Hematopoietic multipotent progenitor cell treated with erythropoietin and hydrocortisone succinate and interleukin-3 and kit ligand, for 8 days (in vitro differentiated cells): ENCODE data around the gene TMEM161B.
"Not testable (repeated sequence)": the region's sequence is repeated elsewhere in the genome, so short reads cannot be mapped to it uniquely, and the experiment has no call there.

Experiments used
- DNase-seq: peaks from one replicate; pipeline ENCODE4 v3.0.0-alpha.2; 2015

The TMEM161B gene

GRCh38 chr5:88248743-88249540 is 19.7 kb downstream of the TMEM161B start:
- DNase-seq, result no peak

- no peak for DNase-seq
Observed at GRCh38 chr5:88248094-88248493, 20.6 kb downstream of the TMEM161B start.

GRCh38 chr5:88245893-88246244 is 22.8 kb downstream of the TMEM161B start:
- no peak for DNase-seq

- no peak for DNase-seq
Observed at GRCh38 chr5:88245241-88245892, 23.3 kb downstream of the TMEM161B start.

- DNase-seq, result no peak
Observed at GRCh38 chr5:88244686-88245085, 24.0 kb downstream of the TMEM161B start.

- DNase-seq, result peak; percentile 17
Observed at GRCh38 chr5:88243493-88243892, 25.2 kb downstream of the TMEM161B start.

GRCh38 chr5:88238732-88239131 is 29.9 kb downstream of the TMEM161B start:
- no peak for DNase-seq

GRCh38 chr5:88236866-88237642 is 31.6 kb downstream of the TMEM161B start:
- DNase-seq, result no peak

- no peak for DNase-seq
Observed at GRCh38 chr5:88235828-88236227, 32.8 kb downstream of the TMEM161B start.

GRCh38 chr5:88235346-88235745 is 33.3 kb downstream of the TMEM161B start:
- no peak for DNase-seq

GRCh38 chr5:88230546-88231066 is 38.0 kb downstream of the TMEM161B start:
- no peak for DNase-seq

- DNase-seq, result no peak
Observed at GRCh38 chr5:88226881-88227450, 41.7 kb downstream of the TMEM161B start.

- no peak for DNase-seq
Observed at GRCh38 chr5:88214655-88215054, 54.0 kb downstream of the TMEM161B start.

- no peak for DNase-seq
Observed at GRCh38 chr5:88207575-88207974, 61.1 kb downstream of the TMEM161B start.

- DNase-seq, result no peak
Observed at GRCh38 chr5:88203981-88204750, 64.5 kb downstream of the TMEM161B start.

- no peak for DNase-seq
Observed at GRCh38 chr5:88195636-88196035, 73.0 kb downstream of the TMEM161B start.

- no peak for DNase-seq
Observed at GRCh38 chr5:88193896-88194295, 74.7 kb downstream of the TMEM161B start.

GRCh38 chr5:88190106-88190834 is 78.4 kb downstream of the TMEM161B start:
- DNase-seq, result no peak

- DNase-seq, result not testable (repeated sequence)
Observed at GRCh38 chr5:88189484-88189883, 79.2 kb downstream of the TMEM161B start.

GRCh38 chr5:88188458-88189132 is 80.0 kb downstream of the TMEM161B start:
- no peak for DNase-seq

- DNase-seq, result no peak
Observed at GRCh38 chr5:88183255-88183654, 85.4 kb downstream of the TMEM161B start.
